Bronchial epithelial cell (primary cell): Measurements from ENCODE around the gene NUP93. TPM values are rescaled to one million over a fixed set of nuclear protein-coding genes. Genes with fewer than 3 reads are reported as not detected.

ENCODE experiments used
- DNase-seq: peaks from one replicate; pipeline ENCODE4 v3.0.0-alpha.2; 2010; ENCODE audit warnings: low read depth
- FAIRE-seq: peaks from 2 replicates; lab custom pipeline; 2011; peaks lifted over from hg19 to GRCh38; lab: Jason Lieb, UNC
- H3K27me3 ChIP-seq: 2 replicates; pipeline ENCODE4 v1.5.1; 2011; ENCODE audit warnings: low read length; ENCODE audit not compliant: control insufficient read depth, insufficient read depth
- H3K36me3 ChIP-seq: 2 replicates; pipeline ENCODE4 v1.5.1; 2011; ENCODE audit warnings: low read length; ENCODE audit not compliant: control insufficient read depth, insufficient read depth
- H3K4me3 ChIP-seq: 2 replicates; pipeline ENCODE4 v1.5.1; 2011; ENCODE audit warnings: mild to moderate bottlenecking, low read depth, low read length, control low read depth
- CTCF ChIP-seq: IDR thresholded peaks from 2 replicates; pipeline ENCODE4 v1.5.1; 2011; ENCODE audit warnings: mild to moderate bottlenecking, moderate library complexity, low read length, control low read depth, inconsistent platforms; ENCODE audit not compliant: insufficient read depth, severe bottlenecking
- total RNA-seq: library from RNA; depleted of rRNA; stranded (reverse); fragments of >200 nt; gene quantifications from 2 replicates; pipeline ENCODE4 v1.2.1, GENCODE V29; 2014

NUP93 gene
- total RNA-seq, 1 donor from 2014 or later = 47.4 TPM

- DNase-seq (no peak), FAIRE-seq (no peak)
Observed at GRCh38 chr16:56741399-56741798, 11.5 kb downstream of the NUP93 start.

GRCh38 chr16:56742030-56742984 lies 12.4 kb downstream of the NUP93 start:
- no peak for TF ChIP-seq CTCF
- DNase-seq (peak; percentile 87), FAIRE-seq (no peak)
- H3K36me3 ChIP-seq = no peaks in the 10 kb centered on the region
- H3K4me3 ChIP-seq = no peak overlapping the region
- no peaks in the 10 kb centered on the region for H3K27me3 ChIP-seq

More at GRCh38 chr16:56741399-56741798, 11.5 kb downstream of the NUP93 start:
- H3K4me3 ChIP-seq = no peak overlapping the region
- TF ChIP-seq CTCF = no peak
- no peaks in the 10 kb centered on the region for H3K36me3 ChIP-seq
- H3K27me3 ChIP-seq = no peaks in the 10 kb centered on the region

GRCh38 chr16:56743840-56744239 lies 13.9 kb downstream of the NUP93 start:
- no peaks in the 10 kb centered on the region for H3K27me3 ChIP-seq
- no peak for DNase-seq
- H3K36me3 ChIP-seq = peaks cover 1% of the 10 kb centered on the region
- no peak overlapping the region for H3K4me3 ChIP-seq
- no peak for TF ChIP-seq CTCF
- FAIRE-seq = no peak

- DNase-seq (no peak), FAIRE-seq (no peak)
- TF ChIP-seq CTCF = no peak
- no peaks in the 10 kb centered on the region for H3K27me3 ChIP-seq
- peaks cover 1% of the 10 kb centered on the region for H3K36me3 ChIP-seq
- no peak overlapping the region for H3K4me3 ChIP-seq
Observed at GRCh38 chr16:56744996-56745640, 15.2 kb downstream of the NUP93 start.

GRCh38 chr16:56747486-56748045 lies 17.6 kb downstream of the NUP93 start:
- no peak overlapping the region for H3K4me3 ChIP-seq
- no peak for TF ChIP-seq CTCF
- DNase-seq (no peak), FAIRE-seq (no peak)
- H3K27me3 ChIP-seq = no peaks in the 10 kb centered on the region
- H3K36me3 ChIP-seq = peaks cover 1% of the 10 kb centered on the region
